Measurements from ENCODE around the gene TPH2.

GRCh38 chr12:71935594-71935993 is 3.1 kb upstream of the TPH2 start:
- TF ChIP-seq EP300 (IDR thresholded peaks at IDR 0.05) (no peak), POLR2AphosphoS5 (IDR thresholded peaks at IDR 0.05) (no peak), POLR2A (IDR thresholded peaks at IDR 0.05) (no peak)
- TF ChIP-seq, protein P1, sequence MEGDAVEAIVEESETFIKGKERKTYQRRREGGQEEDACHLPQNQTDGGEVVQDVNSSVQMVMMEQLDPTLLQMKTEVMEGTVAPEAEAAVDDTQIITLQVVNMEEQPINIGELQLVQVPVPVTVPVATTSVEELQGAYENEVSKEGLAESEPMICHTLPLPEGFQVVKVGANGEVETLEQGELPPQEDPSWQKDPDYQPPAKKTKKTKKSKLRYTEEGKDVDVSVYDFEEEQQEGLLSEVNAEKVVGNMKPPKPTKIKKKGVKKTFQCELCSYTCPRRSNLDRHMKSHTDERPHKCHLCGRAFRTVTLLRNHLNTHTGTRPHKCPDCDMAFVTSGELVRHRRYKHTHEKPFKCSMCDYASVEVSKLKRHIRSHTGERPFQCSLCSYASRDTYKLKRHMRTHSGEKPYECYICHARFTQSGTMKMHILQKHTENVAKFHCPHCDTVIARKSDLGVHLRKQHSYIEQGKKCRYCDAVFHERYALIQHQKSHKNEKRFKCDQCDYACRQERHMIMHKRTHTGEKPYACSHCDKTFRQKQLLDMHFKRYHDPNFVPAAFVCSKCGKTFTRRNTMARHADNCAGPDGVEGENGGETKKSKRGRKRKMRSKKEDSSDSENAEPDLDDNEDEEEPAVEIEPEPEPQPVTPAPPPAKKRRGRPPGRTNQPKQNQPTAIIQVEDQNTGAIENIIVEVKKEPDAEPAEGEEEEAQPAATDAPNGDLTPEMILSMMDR (IDR thresholded peaks at IDR 0.05) = no peak
